A673 (cell line): ENCODE measurements around the gene TP53BP1. TPM values are rescaled to one million over a fixed set of nuclear protein-coding genes. Genes with fewer than 3 reads are reported as not detected.
A peak's percentile ranks its signal among the peaks of the same experiment; 100 is the strongest.

Source experiments
- Bru-seq: library from RNA; stranded (reverse); fragments of 400-500 nt; gene quantifications from one replicate; lab custom pipeline; 2021; lab: Mats Ljungman, UMichigan
- BruChase-seq, 2 experiments: library from RNA; stranded (reverse); fragments of 400-500 nt; gene quantifications; one replicate each; lab custom pipeline; 2021; lab: Mats Ljungman, UMichigan
- BruUV-seq: library from RNA; stranded (reverse); fragments of 400-500 nt; replicated peaks from 2 replicates; lab custom pipeline; 2021; lab: Mats Ljungman, UMichigan
- CTCF ChIA-PET: fragments of 300-600 bp; sonication (Branson Sonifier 250); formaldehyde crosslinking; loops from one replicate; lab custom pipeline; 2022; ENCODE audit warnings: antibody characterized with exemption; lab: Charles Lee
- POLR2A ChIA-PET: fragments of 300-600 bp; sonication (Branson Sonifier 250); formaldehyde crosslinking; loops from one replicate; lab custom pipeline; 2022; ENCODE audit warnings: antibody characterized with exemption; ENCODE audit not compliant: low non-redundant PET; lab: Charles Lee
- DNase-seq: peaks from one replicate; pipeline ENCODE4 v3.0.0-alpha.2; 2015; ENCODE audit warnings: low spot score
- H3K27ac ChIP-seq: fragments of 200-600 bp; sonication (generic); 2 replicates; pipeline ENCODE4 v1.5.1; 2016; ENCODE audit warnings: mixed run types, low read depth, mild to moderate bottlenecking, mixed read lengths, antibody characterized with exemption, low read length; ENCODE audit not compliant: poor library complexity, severe bottlenecking
- H3K27me3 ChIP-seq: fragments of 200-600 bp; sonication (generic); replicated peaks from 2 replicates; pipeline ENCODE4 v1.6.1; 2017; ENCODE audit warnings: mixed run types, low read depth, mild to moderate bottlenecking, mixed read lengths, antibody characterized with exemption, low read length; ENCODE audit not compliant: insufficient read depth, poor library complexity
- H3K36me3 ChIP-seq: fragments of 200-600 bp; sonication (generic); 2 replicates; pipeline ENCODE4 v1.6.1; 2016; ENCODE audit warnings: mixed run types, mild to moderate bottlenecking, mixed read lengths, antibody characterized with exemption, low read length; ENCODE audit not compliant: insufficient read depth, poor library complexity, severe bottlenecking
- H3K4me1 ChIP-seq: fragments of 200-600 bp; sonication (generic); 2 replicates; pipeline ENCODE4 v1.6.1; 2017; ENCODE audit warnings: mixed run types, mild to moderate bottlenecking, mixed read lengths, antibody characterized with exemption, low read length; ENCODE audit not compliant: insufficient read depth, poor library complexity, severe bottlenecking
- H3K4me3 ChIP-seq: fragments of 200-600 bp; sonication (generic); 2 replicates; pipeline ENCODE4 v1.5.1; 2016; ENCODE audit warnings: low read depth, mixed run types, mild to moderate bottlenecking, mixed read lengths, low read length; ENCODE audit not compliant: poor library complexity, severe bottlenecking
- H3K9me3 ChIP-seq: fragments of 200-600 bp; sonication (generic); 2 replicates; pipeline ENCODE4 v1.6.1; 2016; ENCODE audit warnings: mixed run types, low read depth, mild to moderate bottlenecking, mixed read lengths, antibody characterized with exemption, low read length; ENCODE audit not compliant: poor library complexity, severe bottlenecking
- CTCF ChIP-seq: fragments of 300-800, 200-600 bp; sonication (generic); conservative IDR thresholded peaks from 2 replicates; pipeline ENCODE4 v1.5.1; 2017; ENCODE audit warnings: low read depth, mild to moderate bottlenecking, antibody characterized with exemption, low read length, moderate library complexity, mixed read lengths
- EZH2 ChIP-seq: fragments of 200-600 bp; sonication (generic); IDR thresholded peaks from 2 replicates; pipeline ENCODE4 v1.6.1; 2017; ENCODE audit warnings: borderline replicate concordance, low read depth, mild to moderate bottlenecking, mixed read lengths, antibody characterized with exemption, low read length; ENCODE audit not compliant: poor library complexity, severe bottlenecking
- intact Hi-C: fragments of 100-400 bp; cut with micrococcal nuclease; formaldehyde crosslinking; loops from one replicate; pipeline ENCODE4 v1.10.0; 2022; ENCODE audit not compliant: unreplicated experiment
- long read RNA-seq: library from polyadenylated mRNA; stranded (forward); transcript quantifications from one replicate; pipeline ENCODE4 v2.0.0, GENCODE V29; 2022
- total RNA-seq: library from RNA; stranded (reverse); gene quantifications from 2 replicates; pipeline ENCODE4 v1.2.3, GENCODE V29; 2021

TP53BP1 gene, protein sequence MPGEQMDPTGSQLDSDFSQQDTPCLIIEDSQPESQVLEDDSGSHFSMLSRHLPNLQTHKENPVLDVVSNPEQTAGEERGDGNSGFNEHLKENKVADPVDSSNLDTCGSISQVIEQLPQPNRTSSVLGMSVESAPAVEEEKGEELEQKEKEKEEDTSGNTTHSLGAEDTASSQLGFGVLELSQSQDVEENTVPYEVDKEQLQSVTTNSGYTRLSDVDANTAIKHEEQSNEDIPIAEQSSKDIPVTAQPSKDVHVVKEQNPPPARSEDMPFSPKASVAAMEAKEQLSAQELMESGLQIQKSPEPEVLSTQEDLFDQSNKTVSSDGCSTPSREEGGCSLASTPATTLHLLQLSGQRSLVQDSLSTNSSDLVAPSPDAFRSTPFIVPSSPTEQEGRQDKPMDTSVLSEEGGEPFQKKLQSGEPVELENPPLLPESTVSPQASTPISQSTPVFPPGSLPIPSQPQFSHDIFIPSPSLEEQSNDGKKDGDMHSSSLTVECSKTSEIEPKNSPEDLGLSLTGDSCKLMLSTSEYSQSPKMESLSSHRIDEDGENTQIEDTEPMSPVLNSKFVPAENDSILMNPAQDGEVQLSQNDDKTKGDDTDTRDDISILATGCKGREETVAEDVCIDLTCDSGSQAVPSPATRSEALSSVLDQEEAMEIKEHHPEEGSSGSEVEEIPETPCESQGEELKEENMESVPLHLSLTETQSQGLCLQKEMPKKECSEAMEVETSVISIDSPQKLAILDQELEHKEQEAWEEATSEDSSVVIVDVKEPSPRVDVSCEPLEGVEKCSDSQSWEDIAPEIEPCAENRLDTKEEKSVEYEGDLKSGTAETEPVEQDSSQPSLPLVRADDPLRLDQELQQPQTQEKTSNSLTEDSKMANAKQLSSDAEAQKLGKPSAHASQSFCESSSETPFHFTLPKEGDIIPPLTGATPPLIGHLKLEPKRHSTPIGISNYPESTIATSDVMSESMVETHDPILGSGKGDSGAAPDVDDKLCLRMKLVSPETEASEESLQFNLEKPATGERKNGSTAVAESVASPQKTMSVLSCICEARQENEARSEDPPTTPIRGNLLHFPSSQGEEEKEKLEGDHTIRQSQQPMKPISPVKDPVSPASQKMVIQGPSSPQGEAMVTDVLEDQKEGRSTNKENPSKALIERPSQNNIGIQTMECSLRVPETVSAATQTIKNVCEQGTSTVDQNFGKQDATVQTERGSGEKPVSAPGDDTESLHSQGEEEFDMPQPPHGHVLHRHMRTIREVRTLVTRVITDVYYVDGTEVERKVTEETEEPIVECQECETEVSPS (N-terminal part only)
- total RNA-seq (66.0 and 74.5 TPM in 2 replicates), Bru-seq, nascent RNA (percentile 79 among the genes with signal in this experiment), BruChase-seq, experiment 1, labeled RNA remaining after a 2-hour chase (percentile 84 among the genes with signal in this experiment), BruChase-seq, experiment 2, labeled RNA remaining after a 6-hour chase (percentile 85 among the genes with signal in this experiment)
- long read RNA-seq, full-length matches to known transcripts, result 30 of 67 reads
- long read RNA-seq, partial matches to known transcripts, result 20 of 67 reads
- long read RNA-seq, other reads (novel, unspliced or antisense), result 17 of 67 reads

- BruUV-seq, result no TSS peak
- intact Hi-C loops, result loop anchor here (1.0 kb wide), 1 partner anchor 17 kb away; no protein-coding TSS in a partner anchor
- POLR2A ChIA-PET, result interaction anchor here (0.6 kb wide), 1 partner anchor 40 kb away, joined by 3 read pairs; no protein-coding TSS in a partner anchor
- H3K27ac ChIP-seq, result peak within 1 kb of the TSS; percentile 85
- TF ChIP-seq CTCF (no peak), EZH2 (no peak)
- CTCF ChIA-PET, result interaction anchor here (0.9 kb wide), 1 partner anchor 36 kb away, joined by 4 read pairs; no protein-coding TSS in a partner anchor
- peak within 1 kb of the TSS; percentile 93 for H3K4me3 ChIP-seq
- H3K36me3 ChIP-seq, result peaks cover 32% of the 10 kb centered on the region
- DNase-seq, result peak; percentile 98
- no peaks in the 10 kb centered on the region for H3K9me3 ChIP-seq
- peaks cover 15% of the 10 kb centered on the region for H3K4me1 ChIP-seq
- no peaks in the 10 kb centered on the region for H3K27me3 ChIP-seq
Measured at GRCh38 chr15:43492673-43493601, at the start of gene TP53BP1. Gene TP53BP1 (minus strand): TSS chr15:43493156. CDS start chr15:43493043, 113 bp downstream.

- BruUV-seq, result no TSS peak
- ChIA-PET POLR2A (no interaction called here), CTCF (no interaction called here)
- TF ChIP-seq EZH2, result no peak
- TF ChIP-seq CTCF, result no peak
- Histone ChIP-seq H3K27ac (no peak overlapping the region), H3K4me1 (no peaks in the 10 kb centered on the region), H3K4me3 (no peak overlapping the region), H3K36me3 (no peaks in the 10 kb centered on the region), H3K27me3 (no peaks in the 10 kb centered on the region), H3K9me3 (no peaks in the 10 kb centered on the region)
- no peak for DNase-seq
- intact Hi-C loops, result no loop called here
Measured at GRCh38 chr15:43541785-43542184, 48.8 kb upstream of the TP53BP1 start.
